Fibroblast of lung (primary cell): ENCODE measurements around the gene SRD5A2. TPM values are rescaled to one million over a fixed set of nuclear protein-coding genes. Genes with fewer than 3 reads are reported as not detected.

Source experiments
- DNase-seq, 2 donors: peaks; one replicate each; pipeline versions ENCODE4 v3.0.0 to v3.0.0-alpha.2; 2010; ENCODE audit warnings: low read depth in 2 of 2
- H2AFZ ChIP-seq: 2 replicates; pipeline ENCODE4 v1.5.1; 2012; ENCODE audit warnings: low read length, control low read depth, inconsistent platforms
- H3K27ac ChIP-seq: 2 replicates; pipeline ENCODE4 v1.5.1; 2011; ENCODE audit warnings: low read length, control low read depth; ENCODE audit not compliant: insufficient read depth
- H3K27me3 ChIP-seq: 2 replicates; pipeline ENCODE4 v1.5.1; 2011; ENCODE audit warnings: mild to moderate bottlenecking, low read length; ENCODE audit not compliant: control insufficient read depth, insufficient read depth
- H3K36me3 ChIP-seq: 2 replicates; pipeline ENCODE4 v1.5.1; 2011; ENCODE audit warnings: low read length; ENCODE audit not compliant: control insufficient read depth, insufficient read depth
- H3K4me1 ChIP-seq: 2 replicates; pipeline ENCODE4 v1.5.1; 2011; ENCODE audit warnings: low read length; ENCODE audit not compliant: control insufficient read depth, insufficient read depth; ENCODE audit errors: extremely low read depth
- H3K4me2 ChIP-seq: 2 replicates; pipeline ENCODE4 v1.5.1; 2011; ENCODE audit warnings: low read length, control low read depth; ENCODE audit not compliant: insufficient read depth; ENCODE audit errors: extremely low read depth
- H3K4me3 ChIP-seq, 4 experiments: fragments of 200-600 bp in 1 of 4; sonication (generic) in 1 of 4; replicated peaks in 1 of 4; 2 replicates each; pipeline ENCODE4 v1.5.1; 2011 to 2016; ENCODE audit warnings: low read length in 4 of 4, low read depth in 3 of 4, mild to moderate bottlenecking in 3 of 4, control low read depth in 2 of 4, inconsistent platforms in 1 of 4, mixed read lengths in 1 of 4; ENCODE audit not compliant: insufficient read depth in 1 of 4; ENCODE audit errors: control extremely low read depth in 1 of 4
- H3K79me2 ChIP-seq: 2 replicates; pipeline ENCODE4 v1.5.1; 2012; ENCODE audit warnings: mild to moderate bottlenecking, low read length, inconsistent platforms; ENCODE audit not compliant: control insufficient read depth, insufficient read depth
- H3K9ac ChIP-seq: 2 replicates; pipeline ENCODE4 v1.5.1; 2011; ENCODE audit warnings: mild to moderate bottlenecking, low read length, control low read depth; ENCODE audit not compliant: insufficient read depth
- H3K9me3 ChIP-seq: 2 replicates; pipeline ENCODE4 v1.5.1; 2012; ENCODE audit warnings: low read depth, low read length; ENCODE audit not compliant: control insufficient read depth, insufficient read depth
- H4K20me1 ChIP-seq: 2 replicates; pipeline ENCODE4 v1.5.1; 2011; ENCODE audit warnings: low read length; ENCODE audit not compliant: control insufficient read depth, insufficient read depth; ENCODE audit errors: extremely low read depth
- CTCF ChIP-seq, 2 donors: IDR thresholded peaks in 1 of 2; conservative IDR thresholded peaks in 1 of 2; 1 replicate in 1 of 2; 2 replicates in 1 of 2; pipeline ENCODE4 v1.5.1; 2011 to 2012; ENCODE audit warnings: low read length in 2 of 2, control low read depth in 1 of 2, inconsistent platforms in 1 of 2, low read depth in 1 of 2, mild to moderate bottlenecking in 1 of 2
- EZH2 ChIP-seq: IDR thresholded peaks from 2 replicates; pipeline ENCODE4 v1.5.1; 2012; ENCODE audit warnings: low read length, control low read depth, mild to moderate bottlenecking; ENCODE audit errors: missing control alignments
- polyA plus RNA-seq, 2 donors: library from polyadenylated mRNA; depleted of rRNA in 1 of 2; stranded (reverse) in 1 of 2; unstranded in 1 of 2; fragments of >200 nt; gene quantifications; 2 replicates each; pipeline ENCODE4 v1.2.1, GENCODE V29; 2011 to 2012; ENCODE audit warnings: missing spikeins in 1 of 2
- total RNA-seq: library from RNA; depleted of rRNA; stranded (reverse); fragments of >200 nt; gene quantifications from 2 replicates; pipeline ENCODE4 v1.2.1, GENCODE V29; 2014

The SRD5A2 gene
- total and polyA plus RNA-seq, 2 donors (not counting 1 experiment from before 2014, with no cell fraction given): not detected

- no peaks in the 10 kb centered on the region for H3K9me3 ChIP-seq
- H4K20me1 ChIP-seq: no peaks in the 10 kb centered on the region
Observed at GRCh38 chr2:31553362-31553761, 27.4 kb downstream of the SRD5A2 start.

GRCh38 chr2:31547485-31547884, 33.3 kb downstream of the SRD5A2 start:
- H3K4me1 ChIP-seq: no peaks in the 10 kb centered on the region
- no peaks in the 10 kb centered on the region for H3K9me3 ChIP-seq
- H3K9ac ChIP-seq: no peak overlapping the region
- H3K4me3 ChIP-seq: no peak overlapping the region
- H3K27ac ChIP-seq: no peak overlapping the region
- H3K36me3 ChIP-seq: no peaks in the 10 kb centered on the region
- H3K79me2 ChIP-seq: no peaks in the 10 kb centered on the region
- DNase-seq: no peak
- no peak for TF ChIP-seq EZH2
- TF ChIP-seq CTCF (conservative IDR thresholded peaks at IDR 0.05 in 1 of 2, IDR thresholded peaks at IDR 0.05 in 1 of 2; ENCODE audit: low read depth in 1 of 2, low read length in 2 of 2): no peak
- H3K27me3 ChIP-seq: no peaks in the 10 kb centered on the region
- no peak overlapping the region for H2AFZ ChIP-seq
- H3K4me2 ChIP-seq: no peak overlapping the region
- no peaks in the 10 kb centered on the region for H4K20me1 ChIP-seq

More at GRCh38 chr2:31553362-31553761, 27.4 kb downstream of the SRD5A2 start:
- no peak overlapping the region for H3K9ac ChIP-seq
- H3K79me2 ChIP-seq: no peaks in the 10 kb centered on the region
- TF ChIP-seq EZH2 (no peak), CTCF (conservative IDR thresholded peaks at IDR 0.05 in 1 of 2, IDR thresholded peaks at IDR 0.05 in 1 of 2; ENCODE audit: low read depth in 1 of 2, low read length in 2 of 2) (no peak)
- DNase-seq: no peak
- H3K4me3 ChIP-seq: no peak overlapping the region
- no peak overlapping the region for H2AFZ ChIP-seq
- no peaks in the 10 kb centered on the region for H3K4me1 ChIP-seq
- H3K4me2 ChIP-seq: no peak overlapping the region
- no peak overlapping the region for H3K27ac ChIP-seq
- no peaks in the 10 kb centered on the region for H3K27me3 ChIP-seq
- no peaks in the 10 kb centered on the region for H3K36me3 ChIP-seq

GRCh38 chr2:31541853-31542252, 38.9 kb downstream of the SRD5A2 start:
- TF ChIP-seq EZH2 (no peak), CTCF (conservative IDR thresholded peaks at IDR 0.05 in 1 of 2, IDR thresholded peaks at IDR 0.05 in 1 of 2; ENCODE audit: low read depth in 1 of 2, low read length in 2 of 2) (no peak)
- Histone ChIP-seq H3K27ac (no peak overlapping the region), H3K9me3 (no peaks in the 10 kb centered on the region), H3K9ac (no peak overlapping the region), H3K4me2 (no peak overlapping the region), H3K27me3 (no peaks in the 10 kb centered on the region), H3K4me3 (no peak overlapping the region), H2AFZ (no peak overlapping the region), H3K4me1 (no peaks in the 10 kb centered on the region), H3K36me3 (no peaks in the 10 kb centered on the region), H4K20me1 (no peaks in the 10 kb centered on the region), H3K79me2 (no peaks in the 10 kb centered on the region)
- no peak for DNase-seq
